ENCODE measurements around the gene PTPN22.

The PTPN22 gene

DNA sequence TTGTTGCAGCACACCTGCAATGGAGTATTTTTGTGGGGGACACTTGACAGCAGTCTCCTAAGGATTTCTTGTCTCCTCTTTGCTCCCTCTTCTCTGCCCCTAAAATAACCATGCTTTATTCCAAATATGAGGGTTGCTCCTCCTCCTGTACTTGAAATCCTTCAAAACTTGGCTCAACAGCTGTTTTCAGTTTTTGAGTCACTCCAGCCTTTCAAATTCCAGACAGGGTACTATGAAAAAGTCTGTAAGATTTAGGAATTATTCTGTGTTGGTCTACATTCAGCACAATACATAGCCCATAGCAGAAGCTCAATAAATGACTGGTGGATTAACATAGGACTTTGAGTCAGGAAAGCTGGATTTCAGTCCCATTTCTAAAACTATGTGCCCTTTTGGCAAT is 27.6 kb upstream of the PTPN22 start:
- peaks cover 55% of the 10 kb centered on the region for H3K36me3 Mint-ChIP-seq (ENCODE audit: insufficient read depth)
- no peaks in the 10 kb centered on the region for H3K27me3 Mint-ChIP-seq
- H3K27ac Mint-ChIP-seq = peak overlapping the region in 1 of 2 donors; percentile 67
- ATAC-seq (replicated peaks) = no peak
- peaks cover 33 to 71% of the 10 kb centered on the region in 2 donors for H3K4me1 Mint-ChIP-seq (ENCODE audit: low read depth in 2 of 2)
- DNase-seq = no peak
- H3K4me3 Mint-ChIP-seq = no peak overlapping the region
- H3K9me3 Mint-ChIP-seq = no peaks in the 10 kb centered on the region

DNA sequence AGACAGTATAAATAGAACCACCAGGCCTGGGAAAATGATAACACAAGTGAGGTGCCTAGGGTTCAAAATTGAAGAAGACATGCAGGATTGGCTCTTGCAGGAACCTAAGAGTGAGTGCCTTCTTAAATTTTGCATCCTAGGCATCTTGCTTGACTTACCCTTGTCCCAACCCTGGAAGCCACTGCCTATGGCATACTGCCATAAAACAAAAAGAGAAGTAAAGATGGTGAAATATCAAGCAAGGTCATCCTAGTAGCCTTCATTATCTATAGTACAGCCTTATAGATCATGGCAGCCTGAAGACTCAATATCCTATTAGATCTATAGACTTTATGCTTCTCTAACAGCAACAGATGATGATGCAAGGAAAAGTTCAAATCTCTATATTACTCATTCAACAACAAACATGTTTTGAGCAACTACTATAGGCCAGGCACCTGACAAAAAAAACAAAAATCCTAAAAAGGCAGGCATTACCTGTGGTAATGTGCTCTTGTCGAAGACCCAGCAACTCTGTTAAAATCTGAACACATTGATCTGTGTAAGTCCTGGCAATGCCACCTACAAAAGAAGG is 26.8 kb upstream of the PTPN22 start:
- Mint-ChIP-seq H3K36me3 (ENCODE audit: insufficient read depth) (peaks cover 55% of the 10 kb centered on the region), H3K27ac (peak overlapping the region in 1 of 2 donors; percentile 4), H3K9me3 (no peaks in the 10 kb centered on the region), H3K4me1 (ENCODE audit: low read depth in 2 of 2) (peaks cover 26 to 69% of the 10 kb centered on the region in 2 donors), H3K27me3 (no peaks in the 10 kb centered on the region), H3K4me3 (no peak overlapping the region)
- ATAC-seq (replicated peaks) (no peak), DNase-seq (no peak)

DNA sequence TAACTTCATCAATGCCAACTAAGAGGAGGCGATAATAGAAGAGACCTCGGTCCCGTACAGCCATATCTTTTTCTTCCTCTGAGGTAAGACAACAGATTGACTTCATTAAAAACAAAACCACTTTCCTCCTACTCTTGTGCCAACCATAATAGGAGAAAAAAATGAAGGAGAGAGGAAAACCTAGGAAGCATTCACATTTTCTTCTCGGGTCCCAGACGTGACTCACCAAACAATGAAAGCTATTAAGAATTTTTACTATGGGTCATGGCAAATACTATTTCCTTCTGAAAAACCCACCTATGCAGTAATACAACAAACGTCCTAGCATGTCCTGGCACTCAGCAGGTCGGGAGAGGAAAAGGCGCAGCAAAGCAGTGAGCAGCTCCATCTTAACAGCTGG is 24.4 kb upstream of the PTPN22 start:
- H3K27ac Mint-ChIP-seq = peak overlapping the region in 1 of 2 donors; percentile 67
- ATAC-seq (replicated peaks) = no peak
- no peak for DNase-seq
- no peaks in the 10 kb centered on the region for H3K27me3 Mint-ChIP-seq
- no peak overlapping the region for H3K4me3 Mint-ChIP-seq
- H3K36me3 Mint-ChIP-seq (ENCODE audit: insufficient read depth) = peaks cover 48% of the 10 kb centered on the region
- no peaks in the 10 kb centered on the region for H3K9me3 Mint-ChIP-seq
- peaks cover 7 to 46% of the 10 kb centered on the region in 2 donors for H3K4me1 Mint-ChIP-seq (ENCODE audit: low read depth in 2 of 2)

DNA sequence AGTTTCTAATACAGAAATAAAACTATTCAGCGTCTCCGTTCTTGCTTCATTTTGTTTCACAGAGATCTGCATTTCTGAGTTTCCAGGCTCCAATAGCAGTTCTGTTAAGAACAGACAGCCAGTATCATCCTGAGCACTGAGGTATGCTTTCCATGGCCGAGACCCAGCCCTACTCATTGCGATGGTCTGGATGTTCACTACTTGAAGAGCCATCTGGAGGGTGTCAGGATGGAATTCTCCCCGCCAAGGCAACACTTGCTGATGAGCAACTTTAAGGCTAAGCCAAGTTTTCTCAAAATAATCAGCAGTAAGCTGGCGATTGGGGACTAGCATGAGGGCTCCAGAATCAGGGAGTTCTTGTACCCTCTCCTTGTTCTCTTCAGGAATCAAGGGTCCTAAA is 23.6 kb upstream of the PTPN22 start:
- Mint-ChIP-seq H3K4me1 (ENCODE audit: low read depth in 2 of 2) (peaks cover 10 to 41% of the 10 kb centered on the region in 2 donors), H3K4me3 (no peak overlapping the region)

DNA sequence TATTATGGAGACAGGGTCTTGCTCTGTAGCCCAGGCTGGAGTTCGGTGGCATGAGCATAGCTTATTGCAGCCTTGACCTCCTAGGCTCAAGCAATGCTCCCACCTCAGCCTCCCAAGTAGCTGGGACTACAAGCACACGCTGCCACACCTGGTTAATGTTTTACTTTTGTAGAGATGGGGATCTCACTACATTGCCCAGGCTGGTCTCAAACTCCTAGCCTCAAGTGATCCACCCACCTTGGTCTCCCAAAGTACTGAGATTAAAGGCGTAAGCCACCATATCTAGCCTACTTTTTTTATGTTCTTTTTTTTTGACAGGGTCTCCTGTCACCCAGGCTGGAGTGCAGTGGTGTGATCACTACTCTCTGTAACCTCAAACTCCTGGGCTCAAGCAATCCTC is 21.8 kb upstream of the PTPN22 start:
- DNase-seq = no peak
- H3K36me3 Mint-ChIP-seq (ENCODE audit: insufficient read depth) = peaks cover 26% of the 10 kb centered on the region
- no peaks in the 10 kb centered on the region for H3K27me3 Mint-ChIP-seq
- H3K4me3 Mint-ChIP-seq = no peak overlapping the region
- peaks cover 9 to 29% of the 10 kb centered on the region in 2 donors for H3K4me1 Mint-ChIP-seq (ENCODE audit: low read depth in 2 of 2)
- peak overlapping the region; percentile 5 to 76 for H3K27ac Mint-ChIP-seq
- H3K9me3 Mint-ChIP-seq = no peaks in the 10 kb centered on the region
- ATAC-seq (replicated peaks) = no peak

More for the DNA sequence above, 23.6 kb upstream of the PTPN22 start:
- H3K36me3 Mint-ChIP-seq (ENCODE audit: insufficient read depth) = peaks cover 43% of the 10 kb centered on the region
- H3K9me3 Mint-ChIP-seq = no peaks in the 10 kb centered on the region
- no peak for ATAC-seq (replicated peaks)
- no peaks in the 10 kb centered on the region for H3K27me3 Mint-ChIP-seq
- H3K27ac Mint-ChIP-seq = peak overlapping the region in 1 of 2 donors; percentile 76
- no peak for DNase-seq

DNA sequence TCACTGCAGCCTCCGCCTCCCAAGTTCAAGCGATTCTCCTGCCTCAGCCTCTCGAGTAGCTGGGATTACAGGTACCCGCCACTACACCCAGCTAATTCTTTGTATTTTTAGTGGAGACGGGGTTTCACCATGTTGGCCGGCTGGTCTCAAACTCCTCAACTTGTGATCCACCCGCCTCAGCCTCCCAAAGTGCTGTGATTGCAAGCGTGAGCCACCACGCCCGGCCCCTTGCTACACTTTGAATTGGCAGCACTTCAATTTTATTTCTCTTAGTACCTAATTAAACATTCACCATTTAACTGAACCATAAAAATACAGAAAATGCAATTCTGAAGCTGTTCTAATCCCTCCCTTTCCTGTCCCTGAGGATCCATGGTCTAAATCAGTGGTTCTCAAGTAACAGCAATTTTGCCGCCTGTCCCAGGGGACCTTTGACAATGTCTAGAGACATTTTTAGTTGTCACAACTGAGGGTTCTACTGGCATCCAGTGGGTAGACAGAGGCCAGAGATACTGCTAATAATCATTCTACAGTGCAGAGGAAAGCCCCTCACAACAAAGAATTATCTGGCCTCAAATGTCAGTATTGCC is 20.2 kb upstream of the PTPN22 start:
- H3K27me3 Mint-ChIP-seq = no peaks in the 10 kb centered on the region
- H3K27ac Mint-ChIP-seq = peak overlapping the region in 1 of 2 donors; percentile 68
- H3K36me3 Mint-ChIP-seq (ENCODE audit: insufficient read depth) = peaks cover 12% of the 10 kb centered on the region
- H3K4me1 Mint-ChIP-seq (ENCODE audit: low read depth in 2 of 2) = peaks cover 7 to 25% of the 10 kb centered on the region in 2 donors
- no peak overlapping the region for H3K4me3 Mint-ChIP-seq
- no peak for DNase-seq
- H3K9me3 Mint-ChIP-seq = no peaks in the 10 kb centered on the region
- ATAC-seq (replicated peaks) = no peak

DNA sequence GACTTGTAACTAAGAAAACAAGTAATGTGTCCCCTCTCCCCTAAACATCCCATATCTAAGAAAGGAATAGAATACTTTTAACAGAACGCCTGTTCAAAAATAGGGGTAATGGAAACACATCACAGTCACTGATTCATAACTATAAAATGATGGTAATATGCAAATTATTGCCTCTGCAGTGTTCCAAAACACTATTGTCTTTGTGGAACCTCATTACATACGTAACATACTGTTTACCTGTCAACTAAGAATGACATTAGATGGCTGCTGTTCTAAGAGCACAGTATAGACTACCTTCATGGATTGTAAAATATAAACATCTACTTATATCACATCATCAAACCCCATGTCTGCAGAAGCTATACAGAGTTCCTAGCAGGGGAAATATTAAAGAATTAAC is 19.3 kb upstream of the PTPN22 start:
- Mint-ChIP-seq H3K9me3 (no peaks in the 10 kb centered on the region), H3K27me3 (no peaks in the 10 kb centered on the region), H3K4me1 (ENCODE audit: low read depth in 2 of 2) (peaks cover 7 to 24% of the 10 kb centered on the region in 2 donors), H3K36me3 (ENCODE audit: insufficient read depth) (peaks cover 5% of the 10 kb centered on the region), H3K4me3 (no peak overlapping the region), H3K27ac (no peak overlapping the region)
- DNase-seq = no peak
- no peak for ATAC-seq (replicated peaks)

DNA sequence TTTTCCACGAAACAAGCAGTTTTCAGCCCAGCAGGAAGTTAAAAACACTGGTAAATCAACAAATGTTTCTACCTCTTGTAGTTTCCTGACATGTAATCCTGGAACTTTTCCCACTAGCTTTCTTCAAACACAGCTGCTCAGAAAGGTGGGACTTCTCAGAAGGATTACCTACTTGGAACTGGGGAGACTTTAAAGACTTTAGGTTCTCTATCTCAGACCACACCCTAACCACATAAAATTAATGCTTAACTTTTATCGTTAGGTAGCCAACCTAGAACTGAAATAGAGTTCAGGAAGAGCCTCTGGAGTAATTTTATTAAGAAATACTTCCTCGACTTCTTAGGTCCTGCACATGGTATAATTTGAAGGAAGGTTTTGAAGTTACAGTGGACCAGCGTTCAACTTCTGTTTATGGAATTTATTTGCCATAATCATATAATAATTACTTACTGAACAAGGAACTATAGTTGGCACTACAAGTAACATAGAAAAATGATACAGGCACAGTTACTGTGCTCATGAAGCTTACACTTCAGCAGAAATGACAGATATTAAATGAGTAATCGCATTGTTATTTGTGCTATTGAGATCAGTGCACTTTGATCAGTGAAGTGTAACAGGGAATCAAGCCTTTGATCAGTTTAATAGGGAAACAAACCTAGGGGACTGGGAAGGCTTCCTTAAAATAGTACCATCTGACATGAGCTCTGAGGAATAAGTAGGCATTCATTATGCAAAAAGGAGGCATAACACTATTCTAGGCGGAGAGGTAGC is 16.1 kb upstream of the PTPN22 start, which contains the start of gene BCL2L15:
Gene BCL2L15, minus strand, starts transcription at position 180 of the 774 bp plus-strand sequence. CDS start 206 bp downstream, outside the sequence.
- H3K4me3 Mint-ChIP-seq = no peak within 1 kb of the TSS
- ATAC-seq (replicated peaks) = no peak
- H3K4me1 Mint-ChIP-seq (ENCODE audit: low read depth in 2 of 2) = peaks cover 8 to 11% of the 10 kb centered on the region in 2 donors
- H3K27me3 Mint-ChIP-seq = no peaks in the 10 kb centered on the region
- DNase-seq = no peak
- H3K36me3 Mint-ChIP-seq (ENCODE audit: insufficient read depth) = peaks cover 4% of the 10 kb centered on the region
- H3K27ac Mint-ChIP-seq = peak within 1 kb of the TSS in 1 of 2 donors; percentile 16
- H3K9me3 Mint-ChIP-seq = no peaks in the 10 kb centered on the region

DNA sequence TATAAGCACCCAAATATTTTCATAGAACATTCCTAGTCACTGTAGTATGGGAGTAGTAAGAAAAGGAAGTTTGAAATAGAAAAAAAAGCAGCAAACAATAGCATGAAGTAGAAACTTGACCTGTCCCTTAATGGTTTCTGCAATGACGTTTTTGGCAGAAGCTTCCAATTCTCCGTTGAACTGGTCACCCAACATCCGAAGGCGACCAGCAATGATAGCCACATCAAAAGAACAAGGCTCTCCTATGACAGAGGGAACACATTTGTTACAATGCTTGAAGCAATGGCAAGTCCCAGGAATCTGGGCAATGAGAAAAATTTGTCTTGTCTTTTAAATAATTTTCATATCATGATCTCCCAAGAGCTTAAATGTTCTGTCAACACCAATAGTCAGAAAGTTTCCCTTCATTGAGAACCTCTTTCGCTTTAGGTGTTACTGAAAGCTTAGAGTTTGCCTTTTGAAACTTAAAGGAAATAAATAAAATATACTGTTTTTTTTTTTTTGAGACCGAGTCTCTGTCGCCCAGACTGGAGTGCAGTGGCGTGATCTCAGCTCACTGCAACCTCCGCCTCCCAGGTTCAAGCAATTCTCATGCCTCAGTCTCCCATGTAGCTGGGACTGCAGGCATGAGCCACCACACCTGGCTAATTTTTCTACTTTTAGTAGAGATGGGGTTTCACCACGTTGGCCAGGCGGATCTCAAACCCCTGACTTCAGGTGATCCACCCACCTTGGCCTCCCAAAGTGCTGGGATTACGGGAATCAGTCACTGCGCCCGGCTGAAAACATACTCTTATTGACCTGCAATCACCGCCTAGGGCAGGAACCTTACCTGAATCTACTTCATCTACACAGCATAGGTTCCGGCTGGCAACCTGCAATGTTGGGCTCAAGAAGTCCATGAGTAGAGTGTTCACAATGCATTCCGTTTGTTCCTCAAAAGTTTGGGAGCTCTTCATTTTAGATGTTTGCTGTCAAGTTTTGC is 15.2 kb upstream of the PTPN22 start:
- Mint-ChIP-seq H3K36me3 (ENCODE audit: insufficient read depth) (peaks cover 4% of the 10 kb centered on the region), H3K27ac (peak overlapping the region in 1 of 2 donors; percentile 16)
- no peak for ATAC-seq (replicated peaks)

DNA sequence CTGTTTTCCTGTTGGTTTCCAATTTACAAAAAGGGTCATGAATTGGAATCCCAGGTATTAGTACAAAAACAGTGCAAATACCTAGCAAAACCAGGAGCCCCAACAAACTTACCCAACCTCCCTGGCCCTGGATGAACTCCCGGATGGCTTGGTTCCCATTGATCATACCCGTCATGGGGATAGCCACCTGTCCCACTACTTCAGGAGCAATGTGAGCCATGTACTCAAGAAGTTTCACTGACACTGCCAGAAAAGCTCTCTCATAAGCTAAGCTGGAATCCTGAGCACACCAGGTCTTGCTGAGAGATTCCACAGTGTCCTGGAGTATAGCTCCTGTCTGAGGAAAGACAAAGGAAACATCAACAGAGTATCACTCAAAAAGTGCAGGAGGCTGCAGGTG is 10.1 kb upstream of the PTPN22 start:
- Mint-ChIP-seq H3K27ac (peak overlapping the region in 1 of 2 donors; percentile 26), H3K9me3 (no peaks in the 10 kb centered on the region), H3K4me3 (no peak overlapping the region)

More for the DNA sequence above, 15.2 kb upstream of the PTPN22 start:
- no peaks in the 10 kb centered on the region for H3K9me3 Mint-ChIP-seq
- no peaks in the 10 kb centered on the region for H3K27me3 Mint-ChIP-seq
- DNase-seq = no peak
- H3K4me1 Mint-ChIP-seq (ENCODE audit: low read depth in 2 of 2) = peaks cover 10 to 12% of the 10 kb centered on the region in 2 donors
- no peak overlapping the region for H3K4me3 Mint-ChIP-seq

DNA sequence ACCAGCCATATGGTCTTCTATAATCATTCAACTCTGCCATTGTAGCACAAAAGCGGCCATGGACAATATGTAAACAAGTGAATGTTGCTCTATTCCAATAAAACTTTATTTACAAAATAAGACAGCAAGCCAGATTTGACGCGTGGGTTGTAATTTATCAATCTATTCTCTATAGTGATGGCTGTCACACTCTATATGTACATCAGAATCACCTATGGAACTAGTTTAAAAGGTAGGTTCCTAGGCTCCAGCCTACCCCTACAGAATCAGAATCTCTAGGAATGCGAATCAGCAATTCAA is 8.2 kb upstream of the PTPN22 start:
- Mint-ChIP-seq H3K4me1 (ENCODE audit: low read depth in 2 of 2) (peaks cover 48 to 56% of the 10 kb centered on the region in 2 donors), H3K9me3 (peaks cover 0 to 1% of the 10 kb centered on the region in 2 donors), H3K27me3 (no peaks in the 10 kb centered on the region), H3K27ac (peak overlapping the region; percentile 91 to 94), H3K4me3 (peak overlapping the region; percentile 66 to 74), H3K36me3 (ENCODE audit: insufficient read depth) (peaks cover under 1% of the 10 kb centered on the region)
- DNase-seq = no peak
- ATAC-seq (replicated peaks) = no peak

More for the DNA sequence above, 10.1 kb upstream of the PTPN22 start:
- Mint-ChIP-seq H3K36me3 (ENCODE audit: insufficient read depth) (peaks cover 4% of the 10 kb centered on the region), H3K27me3 (no peaks in the 10 kb centered on the region), H3K4me1 (ENCODE audit: low read depth in 2 of 2) (peaks cover 33 to 37% of the 10 kb centered on the region in 2 donors)
- DNase-seq = no peak
- ATAC-seq (replicated peaks) = no peak

DNA sequence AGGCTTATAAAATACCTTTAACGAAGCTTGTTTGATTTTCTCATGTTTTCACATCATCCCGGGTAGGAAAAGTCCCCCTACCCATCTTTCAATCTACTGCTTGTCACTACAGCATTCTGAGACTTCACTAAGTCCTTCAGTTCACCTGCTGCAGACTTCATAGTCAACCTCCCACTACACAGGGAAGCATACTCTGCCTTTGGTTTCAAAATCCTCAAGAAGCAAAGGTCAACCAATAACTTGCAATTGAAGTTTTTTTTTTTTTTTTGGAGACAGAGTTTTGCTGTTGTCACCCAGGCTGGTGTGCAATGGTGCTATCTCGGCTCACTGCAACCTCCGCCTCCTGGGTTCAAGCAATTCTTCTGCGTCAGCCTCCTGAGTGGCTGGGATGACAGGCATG is 4.7 kb upstream of the PTPN22 start:
- DNase-seq (no peak), ATAC-seq (replicated peaks) (no peak)
- H3K9me3 Mint-ChIP-seq = peaks cover 0 to 5% of the 10 kb centered on the region in 2 donors
- peaks cover 61 to 75% of the 10 kb centered on the region in 2 donors for H3K4me1 Mint-ChIP-seq (ENCODE audit: low read depth in 2 of 2)
- peaks cover 7% of the 10 kb centered on the region for H3K36me3 Mint-ChIP-seq (ENCODE audit: insufficient read depth)
- no peaks in the 10 kb centered on the region for H3K27me3 Mint-ChIP-seq
- peak overlapping the region in 1 of 2 donors; percentile 97 for H3K27ac Mint-ChIP-seq
- peak overlapping the region; percentile 36 to 54 for H3K4me3 Mint-ChIP-seq

DNA sequence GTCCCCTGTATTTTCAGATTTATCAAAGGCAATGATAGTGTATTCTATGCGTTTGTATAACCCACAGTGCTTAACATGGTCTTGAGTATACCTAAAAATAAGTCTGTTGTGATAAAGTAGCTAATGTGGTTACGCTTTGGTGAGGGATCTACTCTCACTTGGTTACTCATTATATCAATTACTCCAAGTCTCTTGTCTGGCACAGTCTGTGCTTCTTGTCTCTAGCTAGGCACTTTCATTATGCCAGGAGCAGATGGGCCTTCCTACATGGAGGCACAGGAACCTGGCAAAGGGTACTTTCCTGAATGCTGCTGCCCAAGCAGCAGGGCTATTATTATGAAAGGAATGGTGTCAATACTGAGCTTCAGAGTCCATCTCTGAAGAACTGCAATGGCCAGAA is 4.2 kb upstream of the PTPN22 start:
- H3K4me3 Mint-ChIP-seq = peak overlapping the region; percentile 36 to 54
- peaks cover 57 to 72% of the 10 kb centered on the region in 2 donors for H3K4me1 Mint-ChIP-seq (ENCODE audit: low read depth in 2 of 2)
- peak overlapping the region; percentile 87 to 97 for H3K27ac Mint-ChIP-seq
- H3K9me3 Mint-ChIP-seq = peaks cover 0 to 5% of the 10 kb centered on the region in 2 donors
- DNase-seq = no peak
- ATAC-seq (replicated peaks) = no peak
- peaks cover 9% of the 10 kb centered on the region for H3K36me3 Mint-ChIP-seq (ENCODE audit: insufficient read depth)
- no peaks in the 10 kb centered on the region for H3K27me3 Mint-ChIP-seq

Data from effector memory CD8-positive, alpha-beta T cell (primary cell).